HL-60 (cell line): ENCODE measurements around the gene PIGR.

Experiments
- CTCF ChIP-seq: IDR thresholded peaks from one replicate; pipeline ENCODE4 v1.5.1; 2011; ENCODE audit warnings: low read length, control low read depth, inconsistent platforms; ENCODE audit not compliant: insufficient read depth
- GABPA ChIP-seq: IDR thresholded peaks from 2 replicates; pipeline ENCODE4 v1.6.1; 2012; ENCODE audit warnings: low read depth
- POLR2AphosphoS5 ChIP-seq: IDR thresholded peaks from 2 replicates; pipeline ENCODE4 v1.6.1; 2012; ENCODE audit warnings: low read depth
- SPI1 ChIP-seq: IDR thresholded peaks from 2 replicates; pipeline ENCODE4 v1.6.1; 2012; ENCODE audit warnings: low read depth, mild to moderate bottlenecking, borderline replicate concordance
- TF ChIP-seq, protein P1 (sequence below): IDR thresholded peaks from 2 replicates; pipeline ENCODE4 v1.6.1; 2012; ENCODE audit warnings: low read depth; ENCODE audit not compliant: insufficient replicate concordance

GRCh38 chr1:206915030-206915735, 31.1 kb downstream of the PIGR start:
- TF ChIP-seq CTCF: no peak
- no peak for TF ChIP-seq POLR2AphosphoS5
- TF ChIP-seq, protein P1, sequence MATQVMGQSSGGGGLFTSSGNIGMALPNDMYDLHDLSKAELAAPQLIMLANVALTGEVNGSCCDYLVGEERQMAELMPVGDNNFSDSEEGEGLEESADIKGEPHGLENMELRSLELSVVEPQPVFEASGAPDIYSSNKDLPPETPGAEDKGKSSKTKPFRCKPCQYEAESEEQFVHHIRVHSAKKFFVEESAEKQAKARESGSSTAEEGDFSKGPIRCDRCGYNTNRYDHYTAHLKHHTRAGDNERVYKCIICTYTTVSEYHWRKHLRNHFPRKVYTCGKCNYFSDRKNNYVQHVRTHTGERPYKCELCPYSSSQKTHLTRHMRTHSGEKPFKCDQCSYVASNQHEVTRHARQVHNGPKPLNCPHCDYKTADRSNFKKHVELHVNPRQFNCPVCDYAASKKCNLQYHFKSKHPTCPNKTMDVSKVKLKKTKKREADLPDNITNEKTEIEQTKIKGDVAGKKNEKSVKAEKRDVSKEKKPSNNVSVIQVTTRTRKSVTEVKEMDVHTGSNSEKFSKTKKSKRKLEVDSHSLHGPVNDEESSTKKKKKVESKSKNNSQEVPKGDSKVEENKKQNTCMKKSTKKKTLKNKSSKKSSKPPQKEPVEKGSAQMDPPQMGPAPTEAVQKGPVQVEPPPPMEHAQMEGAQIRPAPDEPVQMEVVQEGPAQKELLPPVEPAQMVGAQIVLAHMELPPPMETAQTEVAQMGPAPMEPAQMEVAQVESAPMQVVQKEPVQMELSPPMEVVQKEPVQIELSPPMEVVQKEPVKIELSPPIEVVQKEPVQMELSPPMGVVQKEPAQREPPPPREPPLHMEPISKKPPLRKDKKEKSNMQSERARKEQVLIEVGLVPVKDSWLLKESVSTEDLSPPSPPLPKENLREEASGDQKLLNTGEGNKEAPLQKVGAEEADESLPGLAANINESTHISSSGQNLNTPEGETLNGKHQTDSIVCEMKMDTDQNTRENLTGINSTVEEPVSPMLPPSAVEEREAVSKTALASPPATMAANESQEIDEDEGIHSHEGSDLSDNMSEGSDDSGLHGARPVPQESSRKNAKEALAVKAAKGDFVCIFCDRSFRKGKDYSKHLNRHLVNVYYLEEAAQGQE: no peak
- TF ChIP-seq GABPA: no peak
- TF ChIP-seq SPI1: no peak
